Stimulated activated naive CD8-positive, alpha-beta T cell treated with anti-CD3 and anti-CD28 coated beads, Interleukin-15, amount 100 ng/mL, for 72 hours (primary cell): ENCODE results near the gene PTPRCAP.

ENCODE experiments used
- ATAC-seq: fragments of 150-1000 bp; cut with Tn5 transposase; 2 replicates; pipeline ENCODE4 v1.10.0; 2021; ENCODE audit warnings: mild to moderate bottlenecking, moderate library complexity
- DNase-seq, 2 donors: peaks; one replicate each; pipeline ENCODE4 v3.0.0; 2021 to 2022
- H3K27ac Mint-ChIP-seq, 2 donors: one replicate each; pipeline ENCODE4 v1.8.0; 2022; ENCODE audit warnings: mild to moderate bottlenecking in 2 of 2, mixed read lengths in 2 of 2, moderate library complexity in 2 of 2
- H3K27me3 Mint-ChIP-seq: one replicate; pipeline ENCODE4 v1.8.0; 2022; ENCODE audit warnings: mixed read lengths
- H3K4me1 Mint-ChIP-seq: one replicate; pipeline ENCODE4 v1.8.0; 2022; ENCODE audit warnings: mild to moderate bottlenecking, mixed read lengths
- H3K4me3 Mint-ChIP-seq, 2 donors: one replicate each; pipeline ENCODE4 v1.8.0; 2022; ENCODE audit warnings: mild to moderate bottlenecking in 2 of 2, mixed read lengths in 2 of 2, moderate library complexity in 1 of 2
- H3K9me3 Mint-ChIP-seq, 2 donors: one replicate each; pipeline ENCODE4 v1.8.0; 2022; ENCODE audit warnings: mixed read lengths in 2 of 2

Gene PTPRCAP

DNA sequence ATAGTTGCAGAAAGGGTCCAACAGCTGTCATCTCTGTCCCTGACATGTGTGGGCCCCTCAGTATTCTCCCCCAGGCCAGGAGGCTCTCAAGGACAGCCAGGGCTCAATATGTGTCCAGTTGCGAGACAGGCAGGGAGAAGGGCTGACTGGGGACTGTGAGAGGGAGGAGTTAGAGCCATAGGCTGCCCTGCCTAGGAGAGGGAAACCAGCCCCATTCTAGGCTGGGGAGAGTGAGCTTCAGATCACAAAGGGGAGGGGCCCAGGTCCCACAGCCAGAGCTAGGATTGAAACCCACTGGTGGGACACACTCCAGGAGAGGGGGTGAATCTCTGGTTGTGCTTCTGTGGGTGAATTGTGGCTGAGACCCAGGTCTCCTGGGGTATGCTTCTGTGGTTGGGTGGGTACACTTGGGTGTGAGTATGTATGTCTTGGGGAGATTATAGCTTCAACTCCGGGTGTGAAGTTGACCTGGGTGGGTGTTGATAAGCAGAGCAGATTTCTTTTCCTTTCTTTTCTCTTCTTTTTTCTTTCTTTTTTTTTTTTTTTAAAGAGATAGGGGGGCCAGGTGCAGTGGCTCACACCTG is 24.1 kb downstream of the PTPRCAP start:
- Mint-ChIP-seq H3K4me1 (peaks cover 84% of the 10 kb centered on the region), H3K9me3 (no peaks in the 10 kb centered on the region), H3K27ac (no peak overlapping the region), H3K27me3 (no peaks in the 10 kb centered on the region), H3K4me3 (peak overlapping the region in 1 of 2 donors; percentile 14)
- no peak for ATAC-seq
- DNase-seq: no peak

DNA sequence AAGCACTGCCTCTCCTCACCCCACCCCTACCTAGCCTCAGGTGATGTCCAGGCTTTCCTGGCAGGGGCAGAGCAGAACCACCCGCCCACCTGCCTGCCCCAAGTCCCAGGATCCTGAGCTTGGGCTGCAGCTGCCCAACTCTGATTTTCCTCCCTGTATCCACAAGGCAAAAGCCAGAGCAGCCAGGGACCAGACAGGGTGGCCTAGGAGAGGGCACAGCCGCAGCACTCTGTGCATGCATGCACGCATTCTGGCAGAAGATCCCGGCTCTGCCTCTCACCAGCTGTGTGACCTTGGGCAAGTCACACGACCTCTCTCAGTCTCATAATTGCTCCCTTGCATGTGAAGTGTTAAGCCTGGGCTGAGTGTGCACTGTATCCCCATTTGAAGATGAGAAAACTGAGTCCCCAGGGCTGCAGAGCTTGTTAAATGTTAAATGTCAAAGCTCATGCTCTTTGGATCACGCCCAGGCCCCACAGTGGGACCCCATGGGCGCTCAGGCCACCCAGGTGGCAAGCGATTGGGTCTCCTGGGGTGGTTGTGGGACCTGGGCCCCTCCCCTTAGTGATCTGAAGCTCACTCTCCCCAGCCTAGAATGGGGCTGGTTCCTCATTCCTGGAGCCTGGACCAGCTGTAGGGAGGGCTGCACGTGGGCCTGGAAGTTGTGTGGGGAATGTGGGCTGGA is 24.8 kb downstream of the PTPRCAP start:
- DNase-seq (no peak), ATAC-seq (no peak)
- H3K27ac Mint-ChIP-seq: peak overlapping the region in 1 of 2 donors; percentile 56
- H3K27me3 Mint-ChIP-seq: no peaks in the 10 kb centered on the region
- peak overlapping the region in 1 of 2 donors; percentile 14 for H3K4me3 Mint-ChIP-seq
- peaks cover 84% of the 10 kb centered on the region for H3K4me1 Mint-ChIP-seq
- no peaks in the 10 kb centered on the region for H3K9me3 Mint-ChIP-seq

DNA sequence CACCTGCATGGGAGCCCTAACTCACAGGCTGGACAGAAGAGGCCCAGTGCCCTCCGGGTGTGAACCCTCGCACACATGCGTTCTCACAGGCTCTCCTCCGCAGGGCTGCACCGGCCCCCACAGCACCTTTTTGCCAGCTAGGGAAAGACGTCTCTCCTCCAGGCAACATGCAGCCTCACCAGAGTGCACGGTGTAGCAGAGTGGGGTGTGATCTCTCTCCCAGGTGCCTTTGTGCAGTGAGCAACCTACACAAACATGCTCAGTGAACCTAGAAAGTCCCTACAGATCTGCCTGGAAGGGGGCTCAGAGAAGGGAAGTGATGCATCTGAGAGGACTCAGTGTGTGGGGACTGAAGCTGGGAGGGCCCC is 25.7 kb downstream of the PTPRCAP start:
- Mint-ChIP-seq H3K27ac (peak overlapping the region in 1 of 2 donors; percentile 89), H3K4me1 (peaks cover 84% of the 10 kb centered on the region), H3K9me3 (no peaks in the 10 kb centered on the region), H3K4me3 (peak overlapping the region; percentile 26 to 39), H3K27me3 (no peaks in the 10 kb centered on the region)
- peak in 1 of 2 donors; percentile 32 for DNase-seq
- ATAC-seq: peak; percentile 15

DNA sequence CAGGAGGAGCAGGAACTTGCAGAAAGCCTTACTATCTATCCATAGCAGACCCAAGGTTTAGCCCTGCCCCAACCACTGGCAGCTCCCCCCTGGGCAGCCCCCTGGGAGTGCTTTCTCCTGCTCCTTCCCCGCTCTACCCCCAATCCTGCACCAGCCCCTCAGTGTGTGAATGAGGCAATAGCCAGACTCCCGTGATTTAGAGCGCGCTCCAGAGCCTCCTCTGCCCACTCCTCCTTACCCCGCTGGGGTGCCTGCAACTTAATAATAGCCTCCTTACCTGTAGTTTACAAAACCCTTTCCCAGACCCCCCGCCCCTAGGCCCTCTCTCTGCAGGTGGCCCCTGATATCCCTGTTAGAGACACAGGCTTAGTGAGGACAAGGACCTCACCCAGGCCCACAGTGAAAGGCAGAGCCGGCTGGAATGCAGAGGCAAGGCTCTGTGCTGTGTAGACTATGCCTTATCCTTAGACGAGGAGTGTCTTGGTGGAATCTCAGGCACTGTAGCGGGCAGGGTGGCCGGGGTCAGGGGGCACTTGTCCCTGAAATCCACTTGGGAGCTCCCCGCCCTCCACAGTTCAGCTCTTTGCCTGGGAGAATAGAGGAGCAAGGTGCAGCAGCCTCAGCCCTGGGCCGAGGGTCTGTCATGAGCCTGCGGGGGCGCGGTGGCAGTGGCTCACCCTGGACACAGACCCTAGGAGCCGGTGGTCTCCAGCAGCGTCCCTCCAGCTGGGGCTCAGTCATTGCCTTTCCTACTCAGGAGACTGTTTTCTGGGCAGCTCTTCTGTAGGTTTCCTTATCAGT is 26.3 kb downstream of the PTPRCAP start:
- no peak for ATAC-seq
- no peak for DNase-seq
- peak overlapping the region; percentile 42 for H3K4me3 Mint-ChIP-seq
- peak overlapping the region in 1 of 2 donors; percentile 71 for H3K27ac Mint-ChIP-seq
- peaks cover 84% of the 10 kb centered on the region for H3K4me1 Mint-ChIP-seq
- H3K9me3 Mint-ChIP-seq: no peaks in the 10 kb centered on the region
- H3K27me3 Mint-ChIP-seq: no peaks in the 10 kb centered on the region

DNA sequence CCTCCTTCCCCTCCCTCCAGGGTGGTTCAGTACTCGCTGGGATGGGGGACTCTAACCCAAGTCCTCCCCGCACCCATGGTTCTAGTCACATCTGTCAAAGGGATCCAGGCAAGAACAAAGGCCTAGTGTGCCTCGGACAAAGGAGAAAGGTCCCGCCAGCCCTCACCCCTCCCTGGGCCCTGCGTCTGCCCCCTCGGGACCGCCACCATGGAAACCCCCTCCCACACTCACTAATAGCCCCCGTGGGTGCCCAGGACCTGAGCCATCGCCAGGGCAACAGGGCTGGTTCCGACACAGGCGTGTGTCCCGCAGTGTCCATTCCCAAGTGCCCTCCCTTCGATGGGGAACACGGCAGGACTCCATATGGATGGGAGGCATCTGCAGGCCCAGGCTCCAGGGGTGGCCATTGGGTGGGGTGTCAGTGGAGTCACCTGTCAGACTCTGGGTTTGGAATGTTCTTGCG is 27.1 kb downstream of the PTPRCAP start:
- H3K4me1 Mint-ChIP-seq: peaks cover 88% of the 10 kb centered on the region
- H3K27me3 Mint-ChIP-seq: no peaks in the 10 kb centered on the region
- ATAC-seq (no peak), DNase-seq (no peak)
- no peaks in the 10 kb centered on the region for H3K9me3 Mint-ChIP-seq
- peak overlapping the region; percentile 87 to 93 for H3K27ac Mint-ChIP-seq
- H3K4me3 Mint-ChIP-seq: peak overlapping the region; percentile 95 to 98

DNA sequence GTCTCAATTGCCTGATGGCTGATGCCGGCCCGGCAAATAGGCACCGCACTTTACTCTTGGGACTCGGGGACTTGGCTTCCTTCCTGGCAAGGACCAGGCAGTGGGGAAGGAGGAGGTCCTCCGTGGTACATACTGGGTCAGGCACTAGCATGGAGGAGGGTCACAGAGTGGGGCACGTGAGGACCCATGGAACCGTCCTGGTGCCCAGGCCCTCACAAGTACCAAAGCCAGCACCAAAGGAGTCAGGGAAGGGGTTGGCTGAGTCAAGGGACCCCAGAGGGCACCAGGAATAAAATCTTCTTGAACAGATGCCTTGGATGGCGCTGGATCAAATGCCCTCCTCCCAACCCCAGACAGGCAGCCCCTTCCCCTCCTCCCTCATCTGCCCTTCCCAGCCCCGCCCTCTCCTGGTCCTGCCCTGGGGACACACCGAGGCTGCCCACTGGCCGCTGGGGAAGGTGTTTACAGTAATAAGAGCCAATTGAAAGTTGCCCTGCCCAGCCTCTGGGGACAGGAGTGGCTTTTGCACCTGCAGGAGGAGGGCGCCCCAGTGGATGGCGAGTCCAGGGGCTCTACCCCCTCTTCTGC is 27.6 kb downstream of the PTPRCAP start:
- H3K4me3 Mint-ChIP-seq: peak overlapping the region; percentile 95 to 98
- no peaks in the 10 kb centered on the region for H3K9me3 Mint-ChIP-seq
- peaks cover 90% of the 10 kb centered on the region for H3K4me1 Mint-ChIP-seq
- ATAC-seq (no peak), DNase-seq (peak in 1 of 2 donors; percentile 23)
- H3K27me3 Mint-ChIP-seq: no peaks in the 10 kb centered on the region
- peak overlapping the region; percentile 87 to 93 for H3K27ac Mint-ChIP-seq

DNA sequence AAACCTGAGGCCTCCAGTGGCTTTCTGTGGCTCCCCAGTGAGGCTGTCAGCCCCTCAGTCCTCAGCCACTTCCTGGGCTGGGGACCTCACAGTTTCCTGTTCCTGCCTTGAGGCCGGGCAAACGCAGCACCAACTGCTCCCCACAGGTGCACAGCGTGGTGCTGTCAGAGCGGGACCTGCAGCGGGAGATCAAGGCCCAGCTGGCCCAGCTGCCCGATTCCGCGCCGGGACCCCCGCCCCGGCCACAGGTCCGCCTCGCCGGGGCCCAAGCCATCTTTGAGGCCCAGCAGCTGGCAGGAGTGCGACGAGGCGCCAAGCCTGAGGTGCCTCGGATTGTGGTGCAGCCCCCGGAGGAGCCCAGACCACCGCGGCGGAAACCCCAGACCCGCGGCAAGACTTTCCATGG is 28.2 kb downstream of the PTPRCAP start:
- Mint-ChIP-seq H3K4me3 (peak overlapping the region; percentile 95 to 98), H3K27me3 (no peaks in the 10 kb centered on the region), H3K27ac (peak overlapping the region in 1 of 2 donors; percentile 84), H3K4me1 (peaks cover 90% of the 10 kb centered on the region), H3K9me3 (no peaks in the 10 kb centered on the region)
- peak; percentile 78 to 87 for DNase-seq
- peak; percentile 83 for ATAC-seq

DNA sequence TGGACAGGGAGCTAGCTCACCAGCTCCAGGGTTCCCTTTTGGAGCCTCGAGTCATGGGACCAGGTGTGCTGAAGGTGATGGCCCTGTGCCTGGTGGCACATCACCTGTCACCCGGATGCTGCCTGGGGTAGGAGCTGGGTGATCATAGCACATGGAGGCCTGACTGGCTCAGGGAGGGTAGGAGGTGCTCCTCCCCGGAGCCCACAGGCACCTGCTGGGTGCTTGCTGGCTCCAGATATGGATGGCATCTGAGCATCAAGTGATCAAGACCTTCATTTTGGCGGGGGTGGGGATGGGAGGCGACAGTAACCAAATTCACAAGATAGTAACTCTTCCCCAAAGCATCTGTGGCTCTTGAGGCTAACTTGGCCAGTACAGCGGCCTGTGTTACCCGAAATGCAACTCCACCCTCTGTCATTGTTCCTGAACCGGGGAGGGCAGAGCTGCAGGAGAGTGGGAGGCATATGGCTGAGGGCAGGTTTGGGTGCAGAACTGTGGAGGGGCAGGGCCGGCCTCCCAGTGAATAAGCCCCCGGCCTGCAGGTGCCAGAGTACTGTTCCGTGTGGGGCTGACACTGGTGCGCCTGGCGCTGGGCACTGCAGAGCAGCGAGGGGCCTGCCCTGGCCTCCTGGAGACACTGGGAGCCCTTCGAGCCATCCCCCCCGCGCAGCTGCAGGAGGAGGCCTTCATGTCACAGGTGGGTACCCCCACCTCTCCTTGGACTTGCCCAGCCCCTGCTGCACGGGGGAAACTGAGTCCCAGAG is 28.9 kb downstream of the PTPRCAP start:
- ATAC-seq (peak; percentile 29), DNase-seq (peak; percentile 25 to 60)

DNA sequence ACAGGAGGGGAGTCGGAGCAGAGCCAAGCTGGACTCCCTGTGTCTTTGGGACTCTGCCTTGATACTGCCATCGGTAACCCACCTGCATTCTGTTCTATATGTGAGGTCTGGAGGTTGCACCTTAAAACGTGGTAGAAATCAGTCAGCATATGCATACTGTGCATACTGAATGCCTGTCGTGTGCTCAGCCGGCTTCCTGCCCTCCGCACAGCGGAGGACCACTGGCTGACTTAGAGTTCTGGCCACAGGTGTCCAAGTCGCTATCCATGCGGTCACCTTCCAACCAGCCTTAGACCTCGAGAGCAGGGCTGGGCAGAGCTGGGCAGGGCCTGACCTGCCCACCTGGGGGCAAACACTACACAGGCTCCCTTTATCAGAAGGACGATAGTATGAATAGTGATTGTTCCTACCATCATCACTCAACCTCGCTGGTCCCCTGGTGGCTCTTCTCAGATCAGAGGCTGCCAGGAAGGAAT is 29.8 kb downstream of the PTPRCAP start:
- H3K4me1 Mint-ChIP-seq: peaks cover 90% of the 10 kb centered on the region
- peak overlapping the region; percentile 92 to 93 for H3K27ac Mint-ChIP-seq
- peak overlapping the region; percentile 95 to 98 for H3K4me3 Mint-ChIP-seq
- no peaks in the 10 kb centered on the region for H3K9me3 Mint-ChIP-seq
- no peak for DNase-seq
- no peak for ATAC-seq
- H3K27me3 Mint-ChIP-seq: no peaks in the 10 kb centered on the region

More for the DNA sequence above, 28.9 kb downstream of the PTPRCAP start:
- H3K27me3 Mint-ChIP-seq: no peaks in the 10 kb centered on the region
- H3K4me1 Mint-ChIP-seq: peaks cover 90% of the 10 kb centered on the region
- peak overlapping the region; percentile 92 to 93 for H3K27ac Mint-ChIP-seq
- H3K9me3 Mint-ChIP-seq: no peaks in the 10 kb centered on the region
- H3K4me3 Mint-ChIP-seq: peak overlapping the region; percentile 95 to 98

DNA sequence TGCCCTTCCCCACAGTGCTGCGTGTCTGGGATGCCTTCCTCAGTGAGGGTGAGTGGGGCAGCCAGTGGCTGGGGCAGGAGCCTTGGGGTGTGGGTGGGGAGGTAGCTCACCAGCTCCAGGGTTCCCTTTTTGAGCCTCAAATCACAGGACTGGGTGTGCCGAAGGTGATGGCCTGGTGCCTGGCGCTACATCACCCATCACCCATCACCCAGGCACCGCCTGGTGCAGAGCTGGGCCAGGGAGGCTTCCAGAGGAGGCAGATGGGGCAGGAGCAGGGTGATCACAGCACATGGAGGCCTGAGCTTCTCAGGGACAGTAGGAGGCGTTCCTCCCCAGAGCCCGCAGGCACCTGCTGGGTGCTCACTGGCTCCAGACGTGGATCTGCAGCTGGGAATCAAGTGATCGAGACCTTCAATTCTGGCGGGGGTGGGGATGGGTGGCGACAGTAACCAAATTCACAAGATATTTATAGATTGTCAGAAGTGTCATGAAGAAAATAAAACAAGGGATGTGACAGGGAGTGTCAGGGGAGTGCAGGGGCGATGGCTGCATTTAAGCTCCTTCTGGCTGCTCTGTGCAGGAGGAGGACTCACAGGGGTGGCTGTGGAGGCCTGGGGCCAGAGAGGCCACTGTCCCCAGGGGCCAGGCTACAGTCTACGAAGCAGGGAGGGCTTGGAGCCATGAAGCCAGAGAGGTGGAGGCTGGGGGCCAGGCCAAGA is 30.4 kb downstream of the PTPRCAP start:
- H3K27me3 Mint-ChIP-seq: no peaks in the 10 kb centered on the region
- DNase-seq (no peak), ATAC-seq (no peak)
- H3K27ac Mint-ChIP-seq: peak overlapping the region; percentile 74 to 95
- H3K9me3 Mint-ChIP-seq: no peaks in the 10 kb centered on the region
- H3K4me3 Mint-ChIP-seq: peak overlapping the region; percentile 95 to 98
- H3K4me1 Mint-ChIP-seq: peaks cover 90% of the 10 kb centered on the region

DNA sequence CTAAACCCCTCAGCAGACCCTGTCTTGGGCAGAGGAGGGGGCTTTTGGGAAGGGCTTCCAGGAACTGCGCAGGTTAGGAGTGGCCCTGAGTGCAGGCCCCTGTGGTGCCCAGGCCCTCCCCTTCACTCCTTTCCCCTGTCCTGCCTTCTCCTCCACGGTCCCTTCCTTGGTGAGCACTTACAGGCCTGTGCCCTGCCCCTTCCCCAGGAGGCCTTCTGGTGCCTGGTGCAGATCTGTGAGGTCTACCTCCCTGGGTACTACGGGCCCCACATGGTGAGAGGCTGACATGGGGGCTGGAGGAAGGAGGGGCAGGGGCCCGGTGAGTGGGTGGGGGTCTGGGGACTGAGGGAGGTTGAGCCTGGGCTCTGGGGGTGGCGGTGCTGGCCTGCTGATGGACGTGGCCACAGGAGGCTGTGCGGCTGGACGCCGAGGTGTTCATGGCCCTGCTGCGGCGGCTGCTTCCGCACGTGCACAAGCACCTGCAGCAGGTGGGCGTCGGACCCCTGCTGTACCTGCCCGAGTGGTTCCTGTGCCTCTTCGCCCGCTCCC is 31.0 kb downstream of the PTPRCAP start:
- Mint-ChIP-seq H3K27me3 (no peaks in the 10 kb centered on the region), H3K27ac (peak overlapping the region; percentile 90 to 99), H3K4me3 (peak overlapping the region; percentile 95 to 98), H3K4me1 (peaks cover 86% of the 10 kb centered on the region), H3K9me3 (no peaks in the 10 kb centered on the region)
- no peak for DNase-seq
- ATAC-seq: no peak

DNA sequence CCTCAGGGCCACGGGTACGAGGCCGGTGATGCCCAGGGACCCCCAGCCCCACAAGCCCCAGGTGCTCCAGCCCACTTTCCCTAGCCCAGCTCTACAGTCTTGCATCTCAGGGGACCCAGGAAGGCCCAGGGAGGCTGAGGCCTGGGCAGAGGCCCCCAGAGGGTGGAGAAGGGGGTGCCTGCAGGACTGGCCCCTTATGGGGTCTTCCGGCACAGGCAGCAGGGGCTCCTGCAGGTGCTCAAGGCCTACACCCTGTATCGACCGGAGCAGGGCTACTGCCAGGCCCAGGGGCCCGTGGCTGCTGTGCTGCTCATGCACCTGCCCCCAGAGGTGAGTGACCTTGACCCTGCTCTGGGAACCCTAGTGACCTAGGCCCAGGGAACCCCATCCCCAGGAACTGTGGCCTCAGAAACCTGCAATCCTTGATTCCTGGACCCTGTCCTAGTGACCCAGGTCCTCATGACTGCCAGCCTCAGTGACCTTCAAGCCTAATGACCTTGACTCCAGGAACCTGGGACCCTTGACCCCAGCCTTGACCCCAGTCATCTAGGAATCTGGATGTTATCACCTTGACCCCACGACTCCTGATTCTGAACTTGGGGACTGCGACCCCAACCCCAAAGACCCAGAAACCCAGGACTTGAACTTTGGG is 31.7 kb downstream of the PTPRCAP start:
- Mint-ChIP-seq H3K27me3 (no peaks in the 10 kb centered on the region), H3K9me3 (no peaks in the 10 kb centered on the region), H3K4me1 (peaks cover 79% of the 10 kb centered on the region), H3K27ac (peak overlapping the region; percentile 90 to 99), H3K4me3 (peak overlapping the region; percentile 95 to 98)
- no peak for ATAC-seq
- no peak for DNase-seq

DNA sequence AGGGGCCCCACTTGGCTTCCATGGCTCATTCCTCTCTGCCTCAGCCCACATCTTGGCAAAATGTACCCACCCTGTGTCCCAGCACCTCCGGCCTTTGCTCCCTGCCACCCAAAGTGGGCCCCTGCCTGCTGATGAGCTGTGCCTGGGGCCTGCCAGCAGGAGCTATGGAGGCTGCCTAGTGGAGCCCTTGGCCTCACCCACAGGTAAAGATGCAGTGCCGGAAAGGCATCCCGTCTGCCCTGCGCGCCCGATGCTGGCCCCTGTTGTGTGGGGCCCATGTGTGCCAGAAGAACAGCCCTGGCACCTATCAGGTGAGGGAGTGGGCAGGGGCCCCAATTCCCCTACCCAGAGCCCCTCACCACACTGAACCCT is 32.3 kb downstream of the PTPRCAP start:
- H3K9me3 Mint-ChIP-seq: no peaks in the 10 kb centered on the region
- H3K4me3 Mint-ChIP-seq: peak overlapping the region; percentile 95 to 98
- peaks cover 79% of the 10 kb centered on the region for H3K4me1 Mint-ChIP-seq
- no peak for DNase-seq
- peak overlapping the region; percentile 33 to 99 for H3K27ac Mint-ChIP-seq
- ATAC-seq: no peak
- H3K27me3 Mint-ChIP-seq: no peaks in the 10 kb centered on the region
